Spleen (tissue), 7 donors: ENCODE measurements around the gene SEMA4C.
A peak's percentile ranks its signal among the peaks of the same experiment; 100 is the strongest.

Experiments
- POLR2A ChIP-seq, 3 donors: fragments of 450-650 bp; IDR thresholded peaks; one replicate each; pipeline ENCODE4 v1.5.1; 2017; ENCODE audit warnings: antibody characterized with exemption in 3 of 3, mild to moderate bottlenecking in 1 of 3
- POLR2AphosphoS5 ChIP-seq, 3 donors: sonication (generic); formaldehyde crosslinking; IDR thresholded peaks; one replicate each; pipeline ENCODE4 v1.5.1; 2017; ENCODE audit warnings: antibody characterized with exemption in 3 of 3
- TF ChIP-seq, protein P1 (sequence below), 11 experiments: fragments of 200-600 bp in 7 of 11; fragments of 450-650 bp in 4 of 11; sonication (generic) in 4 of 11; IDR thresholded peaks in 8 of 11; conservative IDR thresholded peaks in 3 of 11; 1 replicate in 7 of 11; 2 replicates in 4 of 11; pipeline versions ENCODE4 v1.4.0 to v1.8.0; 2016 to 2021; ENCODE audit warnings: antibody characterized with exemption in 11 of 11, inconsistent platforms in 4 of 11, mild to moderate bottlenecking in 1 of 11
- donor health status: DM: no; HTN: no; CAD: no; lungs with moderate emphysema.
- donor health status: DM: no; HTN: no; CAD: no.
- donor health status: DM: no; HTN: no; CAD: no.

DNA sequence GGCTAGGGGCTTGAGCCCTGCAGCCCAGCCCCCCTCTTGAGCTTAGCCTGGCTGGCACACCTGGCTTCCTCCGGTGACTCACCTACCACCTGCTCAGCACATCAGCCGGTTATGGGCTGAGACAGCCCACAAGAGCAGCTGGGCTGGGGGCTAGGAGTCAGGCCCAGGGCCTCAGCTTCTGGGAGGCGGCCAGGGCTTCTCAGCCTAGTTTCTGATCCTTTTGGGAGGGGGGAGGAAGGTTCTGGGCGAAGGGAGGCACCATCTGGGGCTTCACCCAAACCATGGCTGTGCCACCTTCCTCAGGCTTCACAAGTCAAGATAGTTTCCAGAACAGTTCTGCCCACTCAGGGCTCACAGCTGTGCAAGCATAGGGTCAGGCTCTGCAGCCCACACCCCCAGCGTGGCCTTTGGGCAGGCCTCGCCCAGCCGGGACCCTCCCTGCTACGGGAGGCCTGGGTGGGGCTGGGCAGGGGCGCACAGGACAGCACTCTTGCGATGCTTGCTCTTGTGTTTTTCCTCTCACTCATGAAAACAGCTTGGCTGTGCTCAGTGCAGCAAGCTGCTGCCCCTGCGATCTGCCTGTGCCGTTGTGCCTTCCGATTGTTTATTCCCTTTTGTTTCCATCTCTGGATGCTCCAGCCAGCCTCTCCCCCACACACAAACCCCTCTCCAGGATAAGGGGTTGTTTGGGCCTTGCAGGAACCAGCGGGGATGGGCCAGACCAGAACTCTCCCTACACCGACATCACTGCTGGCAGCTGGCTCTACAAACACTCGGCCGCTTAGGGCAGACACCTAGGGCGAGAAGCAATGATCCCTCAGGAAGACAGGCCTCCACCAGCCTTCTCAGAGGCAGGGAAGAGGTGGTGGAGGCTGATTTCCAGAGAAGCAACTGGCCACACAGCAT, 26.1 kb upstream of the SEMA4C start:
- TF ChIP-seq, protein P1, sequence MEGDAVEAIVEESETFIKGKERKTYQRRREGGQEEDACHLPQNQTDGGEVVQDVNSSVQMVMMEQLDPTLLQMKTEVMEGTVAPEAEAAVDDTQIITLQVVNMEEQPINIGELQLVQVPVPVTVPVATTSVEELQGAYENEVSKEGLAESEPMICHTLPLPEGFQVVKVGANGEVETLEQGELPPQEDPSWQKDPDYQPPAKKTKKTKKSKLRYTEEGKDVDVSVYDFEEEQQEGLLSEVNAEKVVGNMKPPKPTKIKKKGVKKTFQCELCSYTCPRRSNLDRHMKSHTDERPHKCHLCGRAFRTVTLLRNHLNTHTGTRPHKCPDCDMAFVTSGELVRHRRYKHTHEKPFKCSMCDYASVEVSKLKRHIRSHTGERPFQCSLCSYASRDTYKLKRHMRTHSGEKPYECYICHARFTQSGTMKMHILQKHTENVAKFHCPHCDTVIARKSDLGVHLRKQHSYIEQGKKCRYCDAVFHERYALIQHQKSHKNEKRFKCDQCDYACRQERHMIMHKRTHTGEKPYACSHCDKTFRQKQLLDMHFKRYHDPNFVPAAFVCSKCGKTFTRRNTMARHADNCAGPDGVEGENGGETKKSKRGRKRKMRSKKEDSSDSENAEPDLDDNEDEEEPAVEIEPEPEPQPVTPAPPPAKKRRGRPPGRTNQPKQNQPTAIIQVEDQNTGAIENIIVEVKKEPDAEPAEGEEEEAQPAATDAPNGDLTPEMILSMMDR (IDR thresholded peaks at IDR 0.05 in 8 of 11, conservative IDR thresholded peaks at IDR 0.05 in 3 of 11), result no peak
- TF ChIP-seq POLR2AphosphoS5 (IDR thresholded peaks at IDR 0.05) (peak in 1 of 3 donors; percentile 15), POLR2A (IDR thresholded peaks at IDR 0.05) (no peak)
